HepG2 (cell line): ENCODE data around the gene PRKAR1B.

ENCODE experiments used
- POLR2AphosphoS5 ChIP-seq: IDR thresholded peaks from 2 replicates; pipeline ENCODE4 v1.6.1; 2012; ENCODE audit warnings: low read depth, low read length
- YY1 ChIP-seq: IDR thresholded peaks from 2 replicates; pipeline ENCODE4 v1.6.1; 2011; ENCODE audit warnings: low read length, low read depth, moderate library complexity, mild to moderate bottlenecking; ENCODE audit not compliant: insufficient read depth, insufficient replicate concordance
- ZNF10 ChIP-seq: sonication (generic); formaldehyde crosslinking; IDR thresholded peaks from 2 replicates; pipeline ENCODE4 v1.4.0; 2020; ENCODE audit warnings: mild to moderate bottlenecking, low read depth, missing genetic modification reagents, borderline replicate concordance
- TF ChIP-seq, protein P1 (sequence below): IDR thresholded peaks from 2 replicates; pipeline ENCODE4 v1.6.1; 2012; ENCODE audit warnings: inconsistent platforms
- TF ChIP-seq, protein P2 (sequence below): sonication (generic); formaldehyde crosslinking; IDR thresholded peaks from 2 replicates; pipeline ENCODE4 v1.4.0; 2020; ENCODE audit warnings: missing genetic modification reagents, borderline replicate concordance
- TF ChIP-seq, protein P3 (sequence below): sonication (generic); IDR thresholded peaks from 2 replicates; pipeline ENCODE4 v1.6.1; 2016; ENCODE audit warnings: low read depth, borderline replicate concordance

- TF ChIP-seq, protein P1, sequence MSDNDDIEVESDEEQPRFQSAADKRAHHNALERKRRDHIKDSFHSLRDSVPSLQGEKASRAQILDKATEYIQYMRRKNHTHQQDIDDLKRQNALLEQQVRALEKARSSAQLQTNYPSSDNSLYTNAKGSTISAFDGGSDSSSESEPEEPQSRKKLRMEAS: no peak
- TF ChIP-seq YY1 (no peak), ZNF10 (CRISPR knock-in tag) (no peak), POLR2AphosphoS5 (no peak)
- TF ChIP-seq, protein P2, sequence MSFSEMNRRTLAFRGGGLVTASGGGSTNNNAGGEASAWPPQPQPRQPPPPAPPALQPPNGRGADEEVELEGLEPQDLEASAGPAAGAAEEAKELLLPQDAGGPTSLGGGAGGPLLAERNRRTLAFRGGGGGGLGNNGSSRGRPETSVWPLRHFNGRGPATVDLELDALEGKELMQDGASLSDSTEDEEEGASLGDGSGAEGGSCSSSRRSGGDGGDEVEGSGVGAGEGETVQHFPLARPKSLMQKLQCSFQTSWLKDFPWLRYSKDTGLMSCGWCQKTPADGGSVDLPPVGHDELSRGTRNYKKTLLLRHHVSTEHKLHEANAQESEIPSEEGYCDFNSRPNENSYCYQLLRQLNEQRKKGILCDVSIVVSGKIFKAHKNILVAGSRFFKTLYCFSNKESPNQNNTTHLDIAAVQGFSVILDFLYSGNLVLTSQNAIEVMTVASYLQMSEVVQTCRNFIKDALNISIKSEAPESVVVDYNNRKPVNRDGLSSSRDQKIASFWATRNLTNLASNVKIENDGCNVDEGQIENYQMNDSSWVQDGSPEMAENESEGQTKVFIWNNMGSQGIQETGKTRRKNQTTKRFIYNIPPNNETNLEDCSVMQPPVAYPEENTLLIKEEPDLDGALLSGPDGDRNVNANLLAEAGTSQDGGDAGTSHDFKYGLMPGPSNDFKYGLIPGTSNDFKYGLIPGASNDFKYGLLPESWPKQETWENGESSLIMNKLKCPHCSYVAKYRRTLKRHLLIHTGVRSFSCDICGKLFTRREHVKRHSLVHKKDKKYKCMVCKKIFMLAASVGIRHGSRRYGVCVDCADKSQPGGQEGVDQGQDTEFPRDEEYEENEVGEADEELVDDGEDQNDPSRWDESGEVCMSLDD (CRISPR knock-in tag): no peak
- TF ChIP-seq, protein P3, sequence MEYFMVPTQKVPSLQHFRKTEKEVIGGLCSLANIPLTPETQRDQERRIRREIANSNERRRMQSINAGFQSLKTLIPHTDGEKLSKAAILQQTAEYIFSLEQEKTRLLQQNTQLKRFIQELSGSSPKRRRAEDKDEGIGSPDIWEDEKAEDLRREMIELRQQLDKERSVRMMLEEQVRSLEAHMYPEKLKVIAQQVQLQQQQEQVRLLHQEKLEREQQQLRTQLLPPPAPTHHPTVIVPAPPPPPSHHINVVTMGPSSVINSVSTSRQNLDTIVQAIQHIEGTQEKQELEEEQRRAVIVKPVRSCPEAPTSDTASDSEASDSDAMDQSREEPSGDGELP: no peak
Observed at GRCh38 chr7:608361-608760, 118.7 kb downstream of the PRKAR1B start.
